Measurements from ENCODE around the gene TBCCD1.

The TBCCD1 gene

DNA sequence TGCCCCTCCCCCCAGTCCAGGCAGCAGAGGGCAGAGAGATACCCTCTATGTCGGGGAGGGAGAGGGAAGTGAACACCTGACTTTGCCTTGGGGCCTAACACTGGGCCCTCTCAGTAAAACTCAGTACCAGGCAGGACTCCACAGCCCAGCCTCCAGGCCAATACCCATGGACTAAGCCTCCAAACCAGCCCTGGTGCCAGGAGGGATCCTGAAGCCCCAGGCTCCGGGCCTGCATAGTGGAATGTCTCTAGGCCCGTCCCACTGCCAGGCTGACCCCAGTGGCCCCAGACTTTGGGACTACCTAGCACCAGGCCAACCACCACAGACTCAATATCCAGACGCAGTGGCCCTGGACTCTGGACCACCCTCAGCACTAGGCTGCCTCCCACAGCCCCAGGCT lies 69.5 kb downstream of the TBCCD1 start:
- TF ChIP-seq, protein P1, sequence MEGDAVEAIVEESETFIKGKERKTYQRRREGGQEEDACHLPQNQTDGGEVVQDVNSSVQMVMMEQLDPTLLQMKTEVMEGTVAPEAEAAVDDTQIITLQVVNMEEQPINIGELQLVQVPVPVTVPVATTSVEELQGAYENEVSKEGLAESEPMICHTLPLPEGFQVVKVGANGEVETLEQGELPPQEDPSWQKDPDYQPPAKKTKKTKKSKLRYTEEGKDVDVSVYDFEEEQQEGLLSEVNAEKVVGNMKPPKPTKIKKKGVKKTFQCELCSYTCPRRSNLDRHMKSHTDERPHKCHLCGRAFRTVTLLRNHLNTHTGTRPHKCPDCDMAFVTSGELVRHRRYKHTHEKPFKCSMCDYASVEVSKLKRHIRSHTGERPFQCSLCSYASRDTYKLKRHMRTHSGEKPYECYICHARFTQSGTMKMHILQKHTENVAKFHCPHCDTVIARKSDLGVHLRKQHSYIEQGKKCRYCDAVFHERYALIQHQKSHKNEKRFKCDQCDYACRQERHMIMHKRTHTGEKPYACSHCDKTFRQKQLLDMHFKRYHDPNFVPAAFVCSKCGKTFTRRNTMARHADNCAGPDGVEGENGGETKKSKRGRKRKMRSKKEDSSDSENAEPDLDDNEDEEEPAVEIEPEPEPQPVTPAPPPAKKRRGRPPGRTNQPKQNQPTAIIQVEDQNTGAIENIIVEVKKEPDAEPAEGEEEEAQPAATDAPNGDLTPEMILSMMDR (IDR thresholded peaks at IDR 0.05; ENCODE audit: insufficient read depth, low read depth, low read length, missing control alignments): no peak
- no peak overlapping the region for H3K4me3 ChIP-seq (ENCODE audit: low read length)
- DNase-seq (ENCODE audit: low read depth): no peak

DNA sequence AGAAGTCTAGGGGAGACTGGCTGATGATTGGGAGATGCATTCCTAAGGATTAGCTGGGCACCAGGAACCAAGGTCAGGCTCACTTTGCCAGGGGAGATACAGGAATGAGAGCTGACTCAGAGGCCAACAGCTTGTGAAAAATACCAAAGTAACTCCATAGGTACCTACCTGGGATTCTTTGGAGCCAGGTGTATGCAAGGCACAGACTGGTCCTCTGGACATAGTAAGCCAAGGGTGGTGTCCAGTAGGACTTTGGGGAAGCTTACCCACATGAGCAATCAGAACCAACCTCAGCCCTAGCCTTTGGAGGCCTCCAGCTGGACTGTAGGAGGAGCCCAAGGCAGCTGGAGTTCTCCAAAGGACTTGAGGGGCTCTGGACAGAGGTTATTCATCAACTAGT lies 70.5 kb downstream of the TBCCD1 start:
- H3K4me3 ChIP-seq (ENCODE audit: low read length): no peak overlapping the region
- TF ChIP-seq, protein P1 (IDR thresholded peaks at IDR 0.05; ENCODE audit: insufficient read depth, low read depth, low read length, missing control alignments): no peak
- no peak for DNase-seq (ENCODE audit: low read depth)

All from epithelial cell of esophagus (primary cell).